NT2/D1 (cell line): Measurements from ENCODE around the gene DEUP1.
"Not testable (repeated sequence)": the region's sequence is repeated elsewhere in the genome, so short reads cannot be mapped to it uniquely, and the experiment has no call there.

Experiments
- DNase-seq: peaks from one replicate; pipeline ENCODE4 v3.0.0-alpha.2; 2011; ENCODE audit warnings: low read depth, low spot score
- H3K27me3 ChIP-seq: 2 replicates; pipeline ENCODE4 v1.6.0; 2011; ENCODE audit warnings: mild to moderate bottlenecking; ENCODE audit not compliant: insufficient read length, insufficient read depth
- H3K36me3 ChIP-seq: 2 replicates; pipeline ENCODE4 v1.6.1; 2011; ENCODE audit warnings: mild to moderate bottlenecking, low read length, mixed read lengths; ENCODE audit not compliant: insufficient read depth, insufficient read length
- H3K4me1 ChIP-seq: 2 replicates; pipeline ENCODE4 v1.5.1; 2011; ENCODE audit not compliant: insufficient read depth, insufficient read length
- H3K4me3 ChIP-seq: 2 replicates; pipeline ENCODE4 v1.5.1; 2011; ENCODE audit warnings: low read depth; ENCODE audit not compliant: insufficient read length
- H3K9ac ChIP-seq: 2 replicates; pipeline ENCODE4 v1.6.0; 2011; ENCODE audit warnings: low read depth; ENCODE audit not compliant: insufficient read length
- H3K9me3 ChIP-seq: 2 replicates; pipeline ENCODE4 v1.5.1; 2011; ENCODE audit warnings: mild to moderate bottlenecking, low read length; ENCODE audit not compliant: insufficient read depth
- SUZ12 ChIP-seq: IDR thresholded peaks from 2 replicates; pipeline ENCODE4 v1.6.1; 2011; ENCODE audit not compliant: insufficient read length, insufficient read depth; ENCODE audit errors: extremely low read depth
- YY1 ChIP-seq: IDR thresholded peaks from 2 replicates; pipeline ENCODE4 v1.6.1; 2011; ENCODE audit not compliant: insufficient read length, insufficient read depth
- ZNF274 ChIP-seq: IDR thresholded peaks from 2 replicates; pipeline ENCODE4 v1.6.1; 2011; ENCODE audit warnings: mild to moderate bottlenecking, low read depth, low read length

DEUP1 gene

GRCh38 chr11:93458286-93458685, 127.7 kb downstream of the DEUP1 start:
- TF ChIP-seq YY1 (no peak), ZNF274 (no peak), SUZ12 (no peak)
- no peaks in the 10 kb centered on the region for H3K27me3 ChIP-seq
- no peaks in the 10 kb centered on the region for H3K36me3 ChIP-seq
- H3K9me3 ChIP-seq, result no peaks in the 10 kb centered on the region
- no peaks in the 10 kb centered on the region for H3K4me1 ChIP-seq
- no peak for DNase-seq
- H3K9ac ChIP-seq, result no peak overlapping the region
- no peak overlapping the region for H3K4me3 ChIP-seq

GRCh38 chr11:93463666-93464065, 133.1 kb downstream of the DEUP1 start:
- not testable (repeated sequence) for H3K27me3 ChIP-seq, H3K9ac ChIP-seq, DNase-seq, H3K9me3 ChIP-seq, H3K36me3 ChIP-seq, H3K4me1 ChIP-seq, H3K4me3 ChIP-seq

- Histone ChIP-seq H3K9ac (no peak overlapping the region), H3K36me3 (no peaks in the 10 kb centered on the region), H3K4me1 (no peaks in the 10 kb centered on the region), H3K9me3 (no peaks in the 10 kb centered on the region), H3K27me3 (no peaks in the 10 kb centered on the region), H3K4me3 (no peak overlapping the region)
- TF ChIP-seq YY1, result no peak
- no peak for TF ChIP-seq ZNF274
- TF ChIP-seq SUZ12, result no peak
- DNase-seq, result no peak
Observed at GRCh38 chr11:93464927-93465540, 134.5 kb downstream of the DEUP1 start.

GRCh38 chr11:93467054-93467453, 136.5 kb downstream of the DEUP1 start:
- no peak for TF ChIP-seq YY1
- no peak for TF ChIP-seq SUZ12
- no peak for TF ChIP-seq ZNF274
- DNase-seq, result no peak
- H3K9ac ChIP-seq, result no peak overlapping the region
- H3K4me1 ChIP-seq, result no peaks in the 10 kb centered on the region
- H3K27me3 ChIP-seq, result no peaks in the 10 kb centered on the region
- no peaks in the 10 kb centered on the region for H3K36me3 ChIP-seq
- no peaks in the 10 kb centered on the region for H3K9me3 ChIP-seq
- no peak overlapping the region for H3K4me3 ChIP-seq

GRCh38 chr11:93468290-93468689, 137.7 kb downstream of the DEUP1 start:
- Histone ChIP-seq H3K9ac (no peak overlapping the region), H3K36me3 (no peaks in the 10 kb centered on the region), H3K9me3 (no peaks in the 10 kb centered on the region), H3K27me3 (no peaks in the 10 kb centered on the region), H3K4me1 (no peaks in the 10 kb centered on the region), H3K4me3 (no peak overlapping the region)
- no peak for DNase-seq
- no peak for TF ChIP-seq SUZ12
- TF ChIP-seq ZNF274, result no peak
- no peak for TF ChIP-seq YY1

DNA sequence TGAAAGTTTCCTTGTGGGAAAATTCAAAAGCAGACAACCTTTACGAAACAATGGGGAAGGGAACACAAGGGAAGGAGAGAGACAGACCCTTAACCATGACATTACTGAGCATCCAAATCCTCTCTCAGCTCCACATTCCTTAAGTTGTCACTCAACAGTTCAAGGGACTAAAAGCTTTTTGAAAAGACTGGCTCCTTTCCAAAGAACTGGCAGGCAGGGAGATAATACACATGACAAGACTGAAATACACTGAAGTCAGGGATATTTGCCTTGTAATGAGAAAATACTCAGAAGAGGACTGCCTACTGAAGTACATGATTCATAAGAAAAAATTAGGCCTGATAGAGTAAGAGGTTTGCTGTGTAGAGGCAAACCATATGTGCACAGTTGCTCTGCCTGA, 143.6 kb downstream of the DEUP1 start:
- TF ChIP-seq SUZ12 (no peak), YY1 (no peak), ZNF274 (no peak)
- DNase-seq, result no peak
- Histone ChIP-seq H3K9ac (no peak overlapping the region), H3K9me3 (no peaks in the 10 kb centered on the region), H3K4me1 (peaks cover 11% of the 10 kb centered on the region), H3K27me3 (no peaks in the 10 kb centered on the region), H3K4me3 (no peak overlapping the region), H3K36me3 (peaks cover 4% of the 10 kb centered on the region)

- no peak for DNase-seq
Observed at GRCh38 chr11:93476796-93477195, 146.3 kb downstream of the DEUP1 start.

More at GRCh38 chr11:93476796-93477195, 146.3 kb downstream of the DEUP1 start:
- Histone ChIP-seq H3K4me3 (no peak overlapping the region), H3K27me3 (no peaks in the 10 kb centered on the region), H3K9ac (no peak overlapping the region), H3K4me1 (peaks cover 14% of the 10 kb centered on the region), H3K9me3 (no peaks in the 10 kb centered on the region), H3K36me3 (peaks cover 17% of the 10 kb centered on the region)
- TF ChIP-seq SUZ12, result no peak
- no peak for TF ChIP-seq YY1
- TF ChIP-seq ZNF274, result no peak
